NCI-H1694 (cell line): ENCODE measurements around the gene STK4.

Experiments
- DNase-seq: peaks from one replicate; lab custom pipeline; 2025; lab: John Stamatoyannopoulos, UW

Gene STK4

DNA sequence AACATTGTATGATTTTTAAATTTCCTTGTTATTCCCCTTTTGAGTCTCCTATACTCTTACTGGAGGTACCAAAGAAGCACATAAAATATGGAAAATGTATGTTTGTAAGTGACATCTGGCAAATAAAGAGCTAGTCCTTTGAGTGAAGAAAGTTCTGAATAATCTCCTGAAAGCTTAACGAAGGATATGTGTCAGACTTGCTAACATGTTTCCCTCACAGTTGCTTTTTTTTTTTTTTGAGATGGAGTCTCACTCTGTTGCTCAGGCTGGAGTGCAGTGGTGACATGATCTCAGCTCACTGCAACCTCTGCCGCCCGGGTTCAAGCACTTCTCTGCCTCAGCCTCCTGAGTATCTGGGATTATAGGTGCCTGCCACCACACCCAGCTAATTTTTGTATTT is 63.6 kb downstream of the STK4 start:
- no peak for DNase-seq

DNA sequence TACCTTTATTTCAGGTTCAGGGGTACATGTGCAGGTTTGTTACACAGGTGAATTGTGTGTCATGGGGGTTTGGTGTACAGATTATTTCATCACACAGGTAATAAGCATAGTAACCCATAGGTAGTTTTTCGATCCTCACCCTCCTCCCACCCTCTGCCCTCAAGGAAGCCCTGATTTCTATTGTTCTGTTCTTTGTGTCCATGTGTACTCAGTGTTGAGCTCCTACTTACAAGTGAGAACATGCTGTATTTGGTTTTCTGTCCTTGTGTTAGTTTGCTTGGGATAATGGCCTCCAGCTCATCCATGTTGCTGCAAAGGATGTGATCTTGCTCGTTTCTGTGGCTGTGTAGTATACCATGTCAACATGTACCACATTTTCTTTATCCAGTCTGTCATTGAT is 66.0 kb downstream of the STK4 start:
- no peak for DNase-seq

DNA sequence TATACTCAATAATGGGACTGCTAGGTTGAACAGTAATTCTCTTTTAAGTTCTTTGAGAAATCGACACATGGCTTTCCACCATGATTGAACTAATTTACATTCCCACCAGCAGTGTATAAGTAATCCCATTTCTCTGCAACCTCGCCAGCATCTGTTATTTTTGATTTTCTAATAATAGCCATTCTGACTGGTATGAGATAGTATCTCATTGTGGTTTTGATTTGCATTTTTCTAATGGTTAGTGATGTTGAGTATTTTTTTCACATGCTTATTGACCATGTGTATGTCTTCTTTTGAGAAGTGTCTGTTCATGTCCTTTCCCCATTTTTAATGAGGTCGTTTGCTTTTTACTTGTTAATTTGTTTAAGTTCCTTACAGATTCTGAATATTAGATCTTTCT is 66.5 kb downstream of the STK4 start:
- no peak for DNase-seq

- DNase-seq, result no peak
Observed at GRCh38 chr20:45034436-45034835, 68.1 kb downstream of the STK4 start.

DNA sequence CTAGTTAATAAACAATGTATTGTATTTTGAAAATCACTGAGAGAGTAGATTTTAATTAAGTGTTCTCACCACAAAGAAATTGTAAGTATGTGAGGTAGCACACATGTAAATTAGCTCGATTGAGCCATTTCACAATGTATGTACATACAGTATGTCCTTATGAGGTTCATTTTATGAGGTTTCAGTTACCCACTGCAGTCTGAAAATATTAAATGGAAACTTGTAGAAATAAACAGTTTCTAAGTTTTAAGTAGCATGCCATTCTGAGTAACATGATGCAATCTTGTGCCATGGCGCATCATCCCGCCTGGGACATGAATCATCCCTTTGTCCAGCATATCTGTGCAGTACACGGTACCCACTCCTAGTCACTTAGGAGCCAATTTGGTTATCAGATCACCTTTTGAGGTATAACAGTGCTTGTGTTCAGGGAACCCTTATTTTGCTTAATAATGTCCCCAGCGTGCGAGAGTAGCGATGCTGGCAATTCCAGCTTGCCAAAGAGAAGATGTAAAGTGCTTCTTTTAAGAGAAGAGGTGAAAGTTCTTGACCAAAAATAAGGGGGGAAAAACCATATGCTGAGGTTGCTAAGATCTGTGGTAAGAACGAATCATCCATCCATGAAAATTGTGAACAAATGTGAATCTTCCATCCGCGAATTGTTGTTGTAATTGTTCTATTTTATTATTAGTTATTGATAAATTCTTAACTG is 69.9 kb downstream of the STK4 start:
- DNase-seq, result no peak

DNA sequence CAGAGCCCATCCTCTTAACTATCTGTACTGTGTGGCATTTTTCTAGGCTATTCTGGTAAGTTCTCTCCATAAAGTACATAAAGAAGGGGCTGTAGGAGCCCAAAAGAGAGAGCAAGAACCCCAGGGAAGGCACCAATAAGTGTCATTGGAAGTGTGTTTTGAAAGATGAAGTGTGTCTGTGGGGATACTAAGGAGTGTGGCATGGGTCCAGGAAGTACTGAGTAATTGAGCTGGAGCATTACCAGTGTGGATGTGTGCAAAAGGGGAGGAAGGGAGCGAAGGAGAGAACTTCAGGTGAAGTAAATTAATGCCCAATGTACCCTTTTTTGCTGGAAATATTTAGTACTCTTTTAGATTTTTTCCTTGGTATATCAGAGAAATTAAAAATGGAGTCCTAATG is 70.7 kb downstream of the STK4 start:
- DNase-seq, result no peak

GRCh38 chr20:45037635-45038034 is 71.3 kb downstream of the STK4 start:
- no peak for DNase-seq

GRCh38 chr20:45038745-45039474 is 72.6 kb downstream of the STK4 start:
- DNase-seq, result no peak

DNA sequence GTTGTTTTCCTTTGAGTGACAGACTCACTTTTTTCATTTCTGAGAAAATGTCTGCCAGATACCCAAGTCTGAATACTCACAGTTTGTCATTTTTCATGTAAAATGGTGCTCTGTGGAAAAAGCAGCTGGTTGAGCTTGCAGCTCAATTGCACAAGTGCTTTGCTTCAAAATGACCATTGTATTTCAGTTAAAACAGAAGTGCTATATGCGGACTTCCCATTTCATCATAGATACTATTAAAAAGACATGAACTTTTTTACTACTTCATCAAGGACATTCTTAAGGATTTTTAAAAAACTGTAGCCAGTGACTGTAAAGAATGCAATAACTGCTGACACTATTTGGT is 73.1 kb downstream of the STK4 start:
- no peak for DNase-seq

DNA sequence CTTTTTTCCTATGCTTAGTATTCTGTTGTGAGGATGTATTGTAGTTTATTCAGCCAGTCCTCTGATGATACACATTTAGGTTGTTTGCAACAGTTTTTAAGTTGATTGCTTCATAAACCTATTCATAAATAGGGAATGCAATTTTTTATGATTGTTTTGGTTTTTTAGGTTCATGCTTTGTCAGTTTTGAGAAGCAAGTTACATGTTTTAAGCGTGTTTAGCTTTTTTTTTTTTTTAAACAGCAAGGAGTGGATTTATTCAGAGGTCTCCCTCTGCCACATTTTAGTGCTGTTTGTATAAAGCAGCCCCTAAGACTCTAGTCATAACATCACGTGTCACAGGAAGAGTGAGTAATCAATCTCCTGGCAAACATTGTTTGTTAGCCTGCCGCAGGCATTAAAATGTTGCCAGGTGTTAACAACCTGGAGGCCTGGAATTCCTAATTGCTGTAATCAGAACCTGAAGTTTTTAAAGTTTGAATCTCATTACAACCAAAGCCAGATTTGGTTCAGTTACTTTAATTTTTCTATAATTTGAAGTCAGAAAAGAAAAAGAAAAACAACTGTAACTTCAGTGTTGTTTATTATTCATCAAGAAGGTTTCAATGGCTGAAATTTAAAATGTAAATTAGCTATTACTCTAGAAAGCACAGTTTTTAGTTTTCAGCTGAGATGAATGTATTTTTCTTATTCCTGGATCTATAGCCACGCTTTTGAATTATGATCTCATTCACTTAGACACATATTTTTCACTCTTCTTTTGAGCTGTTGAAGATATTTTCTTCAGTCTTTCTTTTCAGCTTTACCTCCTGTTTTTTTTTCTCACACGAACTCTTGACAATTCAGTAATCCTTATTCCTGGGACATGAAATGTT is 75.4 kb downstream of the STK4 start:
- no peak for DNase-seq

- DNase-seq, result no peak
Observed at GRCh38 chr20:45042978-45043377, 76.7 kb downstream of the STK4 start.

DNA sequence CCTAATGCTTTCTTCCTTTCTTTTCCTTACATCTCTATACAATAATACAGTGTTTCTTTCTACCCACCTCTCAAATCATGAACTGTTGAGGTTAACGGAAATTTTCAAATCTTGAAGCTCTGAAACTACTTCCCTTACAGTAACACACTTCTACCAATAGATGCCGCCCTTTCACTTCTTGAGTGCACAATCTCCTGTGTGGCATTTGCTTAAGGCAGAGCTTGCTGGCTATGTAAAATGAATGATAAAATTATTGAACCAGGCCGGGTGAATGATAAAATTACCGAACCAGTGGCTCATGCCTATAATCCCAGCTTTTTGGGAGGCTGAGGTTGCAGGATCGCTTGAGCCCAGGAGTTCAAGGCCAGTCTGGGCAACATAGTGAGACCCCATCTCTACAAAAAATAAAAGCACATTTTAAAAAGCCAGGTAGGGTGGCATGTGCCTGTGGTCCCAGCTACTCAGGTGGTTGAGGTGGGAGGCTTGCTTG is 77.8 kb downstream of the STK4 start:
- peak; percentile 33 for DNase-seq

DNA sequence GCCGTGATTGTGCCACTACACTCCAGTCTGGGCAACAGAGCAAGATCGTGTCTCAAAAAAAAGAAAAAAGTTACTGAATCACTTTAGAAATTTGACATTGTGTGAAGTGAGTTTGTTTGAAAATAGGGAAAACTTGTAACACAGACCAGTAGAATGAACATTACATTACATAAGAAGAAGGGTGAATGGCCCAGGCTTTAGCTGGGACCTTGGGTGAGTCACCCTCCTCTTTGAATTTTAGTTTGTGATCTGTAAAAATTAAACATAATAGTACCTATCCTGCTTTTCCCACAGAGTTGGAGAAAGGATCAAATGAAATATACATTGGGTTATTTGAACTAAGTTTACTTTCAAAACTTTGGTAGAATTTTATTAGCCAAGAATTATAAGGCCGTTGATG is 78.3 kb downstream of the STK4 start:
- DNase-seq, result no peak

- no peak for DNase-seq
Observed at GRCh38 chr20:45047581-45048119, 81.3 kb downstream of the STK4 start.

- DNase-seq, result no peak
Observed at GRCh38 chr20:45049438-45049837, 83.1 kb downstream of the STK4 start.

DNA sequence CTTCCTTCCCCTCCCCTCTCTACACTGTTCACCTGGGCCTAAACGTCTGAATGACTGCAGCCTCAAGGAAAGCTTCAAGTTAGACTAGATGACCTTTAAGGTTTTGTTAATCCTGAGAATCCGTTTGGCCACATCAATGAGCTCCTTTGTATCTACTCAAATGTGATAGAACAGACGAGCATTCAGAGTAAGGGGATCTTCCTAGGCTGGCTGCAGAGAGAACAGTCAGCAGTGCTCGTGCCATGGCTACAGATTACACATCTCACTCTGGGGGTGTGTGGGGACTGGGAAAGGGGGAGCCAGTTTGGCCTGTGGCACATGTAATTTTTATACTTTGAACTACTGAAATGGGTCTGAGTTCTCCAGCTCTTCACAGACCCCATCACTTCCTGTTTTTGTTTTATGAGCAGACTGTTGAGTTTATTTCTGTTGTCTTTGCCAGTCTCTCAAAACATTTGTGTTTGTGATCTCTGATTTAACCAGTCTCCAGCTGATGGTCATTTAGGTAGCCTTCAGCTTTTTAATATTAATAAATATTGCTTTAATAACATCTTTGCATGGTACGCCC is 83.7 kb downstream of the STK4 start:
- DNase-seq, result no peak

GRCh38 chr20:45051204-45052060 is 85.1 kb downstream of the STK4 start:
- no peak for DNase-seq

DNA sequence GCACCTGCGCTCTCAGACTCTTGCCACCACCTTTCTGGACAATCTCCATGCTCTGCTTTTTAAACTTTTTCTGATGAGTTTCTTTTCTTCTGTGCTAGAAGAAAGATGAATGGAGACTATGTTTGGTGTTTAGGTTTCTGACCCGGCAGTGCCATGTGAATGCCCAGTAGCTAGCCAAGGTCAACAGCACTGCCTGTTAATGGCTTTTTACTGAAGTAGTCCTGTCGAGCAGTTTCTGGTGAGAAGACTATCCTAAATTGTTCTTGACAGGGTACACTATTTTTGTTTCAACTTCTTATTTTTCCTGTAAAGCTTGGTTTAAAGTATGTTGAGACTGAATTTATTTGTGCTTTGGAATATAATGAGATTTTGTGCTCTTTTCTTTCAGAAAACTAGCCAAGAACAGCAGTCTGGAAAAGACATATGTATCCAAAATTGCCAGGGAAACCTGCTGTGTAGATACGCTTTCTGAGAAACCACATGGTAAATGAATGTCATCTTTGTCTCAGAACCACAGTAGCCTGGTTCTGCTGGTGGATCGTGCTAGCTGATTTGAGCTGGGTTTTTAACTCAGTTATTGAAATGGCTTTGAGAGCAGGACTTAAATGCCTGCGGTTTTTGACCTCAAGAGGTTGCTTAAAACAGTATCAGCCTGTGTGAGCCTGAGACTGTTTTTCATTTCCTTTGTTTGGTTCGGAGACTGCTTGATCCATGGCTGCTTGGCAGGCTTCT is 86.6 kb downstream of the STK4 start:
- DNase-seq, result no peak

- DNase-seq, result no peak
Observed at GRCh38 chr20:45053430-45054351, 87.4 kb downstream of the STK4 start.
